Thyroid gland (tissue), 4 donors: Measurements from ENCODE around the gene GNB5. TPM values are rescaled to one million over a fixed set of nuclear protein-coding genes. Genes with fewer than 3 reads are reported as not detected.

ENCODE experiments used
- DNase-seq, 2 donors: peaks; one replicate each; pipeline ENCODE4 v3.0.0-alpha.2; 2019
- H3K27ac ChIP-seq, 3 donors: fragments of 200-600 bp; sonication (generic); 1 replicate in 2 of 3; 2 replicates in 1 of 3; pipeline ENCODE4 v1.5.1; 2016 to 2019; ENCODE audit warnings: mild to moderate bottlenecking in 1 of 3, moderate library complexity in 1 of 3
- H3K27me3 ChIP-seq: fragments of 200-600 bp; sonication (generic); one replicate; pipeline ENCODE4 v1.5.1; 2019
- H3K36me3 ChIP-seq, 2 donors: fragments of 200-600 bp; sonication (generic); one replicate each; pipeline ENCODE4 v1.5.1; 2016 to 2019
- H3K4me1 ChIP-seq, 2 donors: fragments of 200-600 bp; sonication (generic); one replicate each; pipeline ENCODE4 v1.5.1; 2017 to 2019
- H3K4me3 ChIP-seq, 3 donors: fragments of 200-600 bp; sonication (generic); replicated peaks in 1 of 3; 1 replicate in 2 of 3; 2 replicates in 1 of 3; pipeline ENCODE4 v1.5.1; 2016; ENCODE audit warnings: mild to moderate bottlenecking in 1 of 3
- H3K9me3 ChIP-seq: fragments of 200-600 bp; sonication (generic); one replicate; pipeline ENCODE4 v1.5.1; 2017
- CTCF ChIP-seq, 6 experiments: fragments of 200-600 bp in 3 of 6; fragments of 450-650 bp in 3 of 6; sonication (generic) in 3 of 6; IDR thresholded peaks; one replicate each; pipeline ENCODE4 v1.5.1; 2016 to 2019; ENCODE audit warnings: antibody characterized with exemption in 6 of 6, mild to moderate bottlenecking in 2 of 6, inconsistent platforms in 1 of 6, moderate library complexity in 1 of 6
- POLR2A ChIP-seq, 2 donors: fragments of 450-650 bp; IDR thresholded peaks; one replicate each; pipeline ENCODE4 v1.6.1; 2017; ENCODE audit warnings: antibody characterized with exemption in 2 of 2, mild to moderate bottlenecking in 2 of 2, moderate library complexity in 1 of 2
- WGBS, 2 donors: methylation state at CpG; one replicate each; pipeline ENCODE4 v1.1.5; 2017; 5-methylcytosine and 5-hydroxymethylcytosine counted together
- intact Hi-C: fragments of 100-400 bp; cut with DNase I; formaldehyde crosslinking; loops from one replicate; pipeline ENCODE4 v1.15.1; 2023
- total RNA-seq, 4 donors: library from RNA; depleted of rRNA; stranded (reverse); fragments of >200 nt; gene quantifications; one replicate each; pipeline ENCODE4 v1.2.3, GENCODE V29; 2016

Gene GNB5
- total RNA-seq, 4 donors from 2014 or later, result 49.6 to 62.1 (median 54.4) TPM

- Histone ChIP-seq H3K36me3 (no peaks in the 10 kb centered on the region), H3K27ac (no peak overlapping the region), H3K4me1 (no peaks in the 10 kb centered on the region), H3K9me3 (no peaks in the 10 kb centered on the region), H3K4me3 (no peak overlapping the region), H3K27me3 (no peaks in the 10 kb centered on the region)
- TF ChIP-seq POLR2A (IDR thresholded peaks at IDR 0.05), result no peak
- TF ChIP-seq CTCF (IDR thresholded peaks at IDR 0.05), result no peak
- intact Hi-C loops, result no loop called here
- DNase-seq, result no peak
- 85 to 94% methylated on average over 5 of the region's 5 CpGs for WGBS, 2 donors
Measured at GRCh38 chr15:52104532-52105004, 86.6 kb downstream of the GNB5 start.

GRCh38 chr15:52103217-52104207 is 87.7 kb downstream of the GNB5 start:
- H3K4me3 ChIP-seq, result no peak overlapping the region
- H3K36me3 ChIP-seq, result no peaks in the 10 kb centered on the region
- H3K9me3 ChIP-seq, result no peaks in the 10 kb centered on the region
- WGBS, 2 donors, result 64 to 66% methylated on average over 5 of the region's 5 CpGs
- H3K27me3 ChIP-seq, result no peaks in the 10 kb centered on the region
- peak; percentile 23 to 30 for DNase-seq
- TF ChIP-seq CTCF (IDR thresholded peaks at IDR 0.05) (no peak), POLR2A (IDR thresholded peaks at IDR 0.05) (no peak)
- H3K27ac ChIP-seq, result no peak overlapping the region
- no peaks in the 10 kb centered on the region for H3K4me1 ChIP-seq
- intact Hi-C loops, result no loop called here

GRCh38 chr15:52102463-52102862 is 88.7 kb downstream of the GNB5 start:
- intact Hi-C loops, result no loop called here
- WGBS, 2 donors, result 56 to 71% methylated on average over 2 of the region's 2 CpGs
- H3K27ac ChIP-seq, result no peak overlapping the region

GRCh38 chr15:52101542-52102323 is 89.5 kb downstream of the GNB5 start:
- Histone ChIP-seq H3K27me3 (no peaks in the 10 kb centered on the region), H3K4me3 (no peak overlapping the region), H3K27ac (no peak overlapping the region), H3K9me3 (no peaks in the 10 kb centered on the region), H3K4me1 (no peaks in the 10 kb centered on the region), H3K36me3 (no peaks in the 10 kb centered on the region)
- no peak for TF ChIP-seq POLR2A (IDR thresholded peaks at IDR 0.05)
- TF ChIP-seq CTCF (IDR thresholded peaks at IDR 0.05), result no peak
- WGBS, 2 donors, result 93 to 94% methylated on average over 16 of the region's 16 CpGs
- intact Hi-C loops, result no loop called here
- DNase-seq, result no peak

More at GRCh38 chr15:52102463-52102862, 88.7 kb downstream of the GNB5 start:
- Histone ChIP-seq H3K4me1 (no peaks in the 10 kb centered on the region), H3K4me3 (no peak overlapping the region), H3K36me3 (no peaks in the 10 kb centered on the region), H3K9me3 (no peaks in the 10 kb centered on the region), H3K27me3 (no peaks in the 10 kb centered on the region)
- TF ChIP-seq CTCF (IDR thresholded peaks at IDR 0.05) (no peak), POLR2A (IDR thresholded peaks at IDR 0.05) (no peak)
- DNase-seq, result no peak
